RWPE2 (cell line): Measurements from ENCODE around the gene AK1.

Experiments used
- ATAC-seq: fragments of 200-7000 bp; cut with Tn5 transposase; 3 replicates; pipeline ENCODE4 v1.9.1; 2021; ENCODE audit warnings: low read depth
- DNase-seq: peaks from one replicate; pipeline ENCODE4 v3.0.0-alpha.2; 2020; ENCODE audit warnings: low spot score
- H3K27ac ChIP-seq: fragments of 450-650 bp; 2 replicates; pipeline ENCODE4 v1.5.1; 2017; ENCODE audit warnings: mild to moderate bottlenecking; ENCODE audit not compliant: poor library complexity, severe bottlenecking
- H3K27me3 ChIP-seq: fragments of 250-450 bp; sonication (Bioruptor Pico); 2 replicates; pipeline ENCODE4 v1.5.1; 2021; ENCODE audit warnings: mild to moderate bottlenecking, moderate library complexity; ENCODE audit not compliant: insufficient read depth, poor library complexity, severe bottlenecking
- H3K36me3 ChIP-seq: fragments of 250-450 bp; sonication (Bioruptor Pico); 2 replicates; pipeline ENCODE4 v1.5.1; 2020; ENCODE audit warnings: low read depth, mild to moderate bottlenecking, moderate library complexity
- H3K4me1 ChIP-seq: fragments of 250-450 bp; sonication (Bioruptor Pico); 2 replicates; pipeline ENCODE4 v1.5.1; 2021; ENCODE audit warnings: mild to moderate bottlenecking, moderate library complexity; ENCODE audit not compliant: insufficient read depth, poor library complexity, severe bottlenecking
- H3K4me3 ChIP-seq: fragments of 250-450 bp; sonication (Bioruptor Pico); 2 replicates; pipeline ENCODE4 v1.5.1; 2021; ENCODE audit warnings: mild to moderate bottlenecking, moderate library complexity; ENCODE audit not compliant: severe bottlenecking
- H3K9me3 ChIP-seq: fragments of 250-450 bp; sonication (Bioruptor Pico); 2 replicates; pipeline ENCODE4 v1.5.1; 2021; ENCODE audit warnings: mild to moderate bottlenecking, moderate library complexity; ENCODE audit not compliant: severe bottlenecking
- CTCF ChIP-seq: fragments of 450-650 bp; IDR thresholded peaks from one replicate; pipeline ENCODE4 v1.5.1; 2017; ENCODE audit warnings: mild to moderate bottlenecking, moderate library complexity; ENCODE audit not compliant: poor library complexity, severe bottlenecking

The AK1 gene

GRCh38 chr9:127852829-127853228 lies 24.6 kb downstream of the AK1 start:
- DNase-seq (no peak), ATAC-seq (no peak)
- no peaks in the 10 kb centered on the region for H3K4me1 ChIP-seq
- H3K36me3 ChIP-seq: no peaks in the 10 kb centered on the region; the same call in none of the 2 replicates
- H3K4me3 ChIP-seq: no peak overlapping the region
- no peak overlapping the region for H3K27ac ChIP-seq
- peaks cover 18% of the 10 kb centered on the region for H3K9me3 ChIP-seq
- no peaks in the 10 kb centered on the region for H3K27me3 ChIP-seq
- no peak for TF ChIP-seq CTCF

- H3K27ac ChIP-seq: no peak overlapping the region
- TF ChIP-seq CTCF: no peak
- H3K9me3 ChIP-seq: peaks cover 18% of the 10 kb centered on the region
- DNase-seq (no peak), ATAC-seq (no peak)
- H3K36me3 ChIP-seq: no peaks in the 10 kb centered on the region; the same call in none of the 2 replicates
- H3K4me3 ChIP-seq: no peak overlapping the region
- H3K27me3 ChIP-seq: no peaks in the 10 kb centered on the region
- H3K4me1 ChIP-seq: no peaks in the 10 kb centered on the region
These were observed 27.1 kb downstream of the AK1 start for GRCh38 chr9:127850286-127850830.

- ATAC-seq (no peak), DNase-seq (no peak)
- no peaks in the 10 kb centered on the region for H3K4me1 ChIP-seq
- TF ChIP-seq CTCF: no peak
- H3K27ac ChIP-seq: no peak overlapping the region
- no peaks in the 10 kb centered on the region; the same call in none of the 2 replicates for H3K36me3 ChIP-seq
- H3K9me3 ChIP-seq: peaks cover 18% of the 10 kb centered on the region
- no peak overlapping the region for H3K4me3 ChIP-seq
- no peaks in the 10 kb centered on the region for H3K27me3 ChIP-seq
These were observed 28.5 kb downstream of the AK1 start for GRCh38 chr9:127848756-127849504.

GRCh38 chr9:127847833-127848755 lies 29.4 kb downstream of the AK1 start:
- Histone ChIP-seq H3K4me1 (no peaks in the 10 kb centered on the region), H3K9me3 (peaks cover 18% of the 10 kb centered on the region), H3K27me3 (no peaks in the 10 kb centered on the region), H3K36me3 (no peaks in the 10 kb centered on the region; the same call in none of the 2 replicates), H3K4me3 (no peak overlapping the region), H3K27ac (no peak overlapping the region)
- no peak for TF ChIP-seq CTCF
- ATAC-seq (no peak), DNase-seq (no peak)
